GM18870 (cell line): ENCODE data around the gene ARID3B.
A peak's percentile ranks its signal among the peaks of the same experiment; 100 is the strongest.
"Not testable (repeated sequence)": the region's sequence is repeated elsewhere in the genome, so short reads cannot be mapped to it uniquely, and the experiment has no call there.

Source experiments
- ATAC-seq: cut with Tn5 transposase; IDR thresholded peaks from one replicate; pipeline ENCODE4 v1.9.1; 2021; ENCODE audit warnings: moderate library complexity; ENCODE audit not compliant: unreplicated experiment

ARID3B gene

GRCh38 chr15:74535388-74536084, 5.5 kb upstream of the ARID3B start:
- ATAC-seq = no peak

DNA sequence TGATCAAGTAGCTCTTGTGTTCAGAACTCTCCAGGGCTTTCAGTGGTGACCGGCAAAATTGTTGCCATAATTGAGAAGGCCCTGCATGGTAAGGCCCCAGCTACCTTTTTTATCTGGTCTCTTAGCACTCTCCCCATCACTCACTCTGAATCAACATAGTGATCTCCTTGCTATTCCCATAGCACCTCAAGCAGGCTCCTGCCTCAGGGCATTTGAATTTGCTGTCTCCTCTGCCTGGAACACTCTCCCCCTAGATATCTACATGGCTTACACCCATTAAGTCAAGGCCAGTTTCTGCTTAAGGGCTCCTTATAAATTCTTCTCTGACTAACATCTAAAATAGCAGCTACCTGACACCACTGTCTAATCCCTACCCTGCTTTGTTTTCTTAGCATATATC, 3.3 kb upstream of the ARID3B start:
- no peak for ATAC-seq

- ATAC-seq = not testable (repeated sequence)
Observed at GRCh38 chr15:74539521-74539920, 1.5 kb upstream of the ARID3B start.

GRCh38 chr15:74540161-74540760, 759 bp upstream of the ARID3B start:
- peak; percentile 3 for ATAC-seq

DNA sequence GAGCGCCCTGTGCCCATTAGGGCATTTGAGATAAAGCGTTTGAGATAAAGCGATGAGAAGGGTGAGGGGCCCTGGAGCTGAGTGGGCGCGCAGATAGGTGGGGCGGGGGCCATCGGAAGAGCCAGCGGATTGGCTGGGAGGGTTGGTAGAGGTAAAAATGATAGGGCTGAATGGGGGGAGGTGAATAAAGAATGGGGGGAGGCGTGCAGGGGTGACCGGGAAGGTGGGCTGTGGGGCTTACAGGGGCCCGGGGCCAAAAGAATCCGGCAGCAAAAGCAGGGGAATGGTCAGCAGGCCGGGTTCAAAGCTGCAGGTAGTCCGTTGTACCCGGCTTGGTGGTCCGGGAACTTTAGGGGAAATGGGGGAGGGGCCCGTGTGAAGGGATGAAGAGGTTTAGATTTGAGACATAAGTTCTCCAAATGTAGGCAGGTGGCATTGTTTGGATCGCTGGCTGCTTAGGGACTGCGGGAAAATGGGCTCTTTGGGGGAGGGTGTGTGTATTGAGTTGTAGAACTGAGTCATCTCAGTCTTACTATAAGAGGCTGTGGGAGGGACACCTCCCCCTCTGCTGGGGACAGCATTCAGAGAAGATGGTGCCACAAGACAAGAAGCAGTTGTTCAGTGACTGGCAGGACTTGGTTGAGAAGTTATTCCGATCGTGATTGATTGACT, 610 bp downstream of the ARID3B start:
- ATAC-seq = peak; percentile 42

- ATAC-seq = no peak
Observed at GRCh38 chr15:74542166-74543042, 1.4 kb downstream of the ARID3B start.

GRCh38 chr15:74543043-74543422, 2.0 kb downstream of the ARID3B start:
- ATAC-seq = no peak

DNA sequence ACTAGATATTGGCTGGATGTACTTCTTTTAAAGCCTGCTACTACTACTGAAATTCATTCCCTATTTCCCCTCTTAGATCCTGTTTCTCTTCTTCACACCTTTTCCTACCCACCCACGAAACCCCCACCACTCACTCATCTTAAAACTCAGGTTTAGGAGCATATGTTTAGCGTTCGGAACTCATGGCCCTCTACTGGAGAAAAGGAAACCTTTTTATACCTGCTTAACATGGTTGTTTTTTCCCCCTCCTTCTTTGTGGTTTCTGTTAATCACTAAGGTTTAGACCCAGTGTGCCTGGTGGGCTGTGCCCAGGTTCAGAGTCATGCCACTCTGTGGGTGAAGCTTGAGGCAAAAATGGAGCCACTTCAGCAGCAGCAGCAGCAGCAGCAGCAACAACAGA, 2.6 kb downstream of the ARID3B start:
- no peak for ATAC-seq

- no peak for ATAC-seq
Observed at GRCh38 chr15:74545086-74545485, 4.1 kb downstream of the ARID3B start.

DNA sequence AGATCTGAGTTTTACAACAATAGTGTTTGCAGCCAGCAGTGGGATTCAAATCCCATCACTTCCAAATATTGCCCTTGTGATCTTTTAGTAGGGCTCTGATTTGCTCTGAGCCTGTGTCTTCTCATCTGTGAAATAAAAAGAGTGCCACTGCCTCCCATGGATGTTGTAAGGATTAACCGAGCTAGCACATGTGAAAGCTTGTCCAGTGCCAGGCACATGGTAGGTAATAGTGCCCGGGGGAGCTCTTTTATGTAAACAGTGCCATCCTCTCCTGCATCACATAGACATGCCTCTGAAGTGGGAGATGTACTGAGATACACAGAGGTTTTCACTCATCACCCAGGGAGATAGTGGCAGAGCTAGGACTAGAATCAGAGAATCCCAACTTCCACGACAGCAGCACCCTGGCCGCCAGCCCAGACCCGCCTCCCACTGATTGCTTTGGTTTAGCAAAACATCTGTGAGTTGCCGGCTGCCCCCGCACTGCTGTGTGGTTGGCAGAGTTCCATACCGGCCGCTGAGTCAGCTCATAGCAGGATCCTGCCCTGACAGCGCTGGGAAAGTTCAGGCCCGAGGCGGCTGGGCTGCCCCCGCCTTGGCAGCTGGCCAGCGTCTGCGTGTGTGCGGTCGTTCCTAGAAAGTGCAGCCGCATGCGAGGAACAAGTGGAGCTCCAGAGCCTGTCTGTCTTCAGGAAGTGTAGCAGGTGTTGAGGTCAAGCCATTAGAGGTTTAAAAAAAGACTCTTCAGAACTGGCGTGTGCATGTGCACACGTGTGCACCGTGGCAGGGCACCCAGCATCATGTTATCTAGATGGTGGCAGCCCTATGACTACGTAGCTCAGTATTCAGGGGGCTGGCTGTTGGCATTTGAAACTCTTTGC, 5.0 kb downstream of the ARID3B start:
- ATAC-seq = peak; percentile 58

DNA sequence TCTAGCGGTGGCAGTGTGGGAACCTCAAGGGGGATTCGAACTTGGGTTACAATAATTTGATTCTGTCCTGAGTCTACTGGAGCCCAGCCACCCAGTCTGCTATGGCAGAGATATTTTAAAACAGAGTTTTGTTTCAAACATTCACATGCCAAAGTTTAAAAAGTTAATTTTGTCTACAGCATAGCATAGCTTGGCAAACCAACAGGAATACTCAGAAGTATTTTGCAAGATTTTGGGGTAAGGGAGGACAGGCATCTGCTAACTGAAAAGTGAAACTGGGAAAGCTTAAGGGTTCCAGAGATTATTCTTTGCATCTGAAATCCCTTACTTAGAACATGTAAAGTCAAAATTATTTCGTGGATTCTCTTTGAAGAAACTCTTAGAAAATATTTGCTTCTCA, 6.6 kb downstream of the ARID3B start:
- ATAC-seq = no peak

DNA sequence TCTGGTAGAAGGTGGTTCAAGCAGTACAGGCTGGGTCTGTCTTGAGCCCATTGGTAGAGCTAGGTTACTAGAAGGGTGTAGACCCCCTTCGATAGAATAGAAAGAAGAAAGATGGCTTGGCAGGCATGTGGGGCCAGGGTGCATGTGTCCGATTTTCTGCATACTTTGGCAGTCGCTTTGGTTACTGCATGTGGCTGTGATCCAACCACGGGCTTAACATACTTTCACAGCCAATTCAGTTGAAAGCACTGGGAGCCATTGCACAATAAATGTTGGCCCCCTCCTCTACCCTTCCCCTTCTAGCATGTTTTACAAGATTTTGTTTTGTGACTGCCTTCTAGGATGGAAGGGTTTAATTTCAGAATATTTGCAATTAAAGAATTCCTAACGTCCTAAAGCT, 7.2 kb downstream of the ARID3B start:
- ATAC-seq = no peak

GRCh38 chr15:74549816-74550215, 8.8 kb downstream of the ARID3B start:
- no peak for ATAC-seq

- ATAC-seq = no peak
Observed at GRCh38 chr15:74551714-74552113, 10.7 kb downstream of the ARID3B start.

GRCh38 chr15:74552773-74553441, 11.9 kb downstream of the ARID3B start:
- ATAC-seq = no peak

DNA sequence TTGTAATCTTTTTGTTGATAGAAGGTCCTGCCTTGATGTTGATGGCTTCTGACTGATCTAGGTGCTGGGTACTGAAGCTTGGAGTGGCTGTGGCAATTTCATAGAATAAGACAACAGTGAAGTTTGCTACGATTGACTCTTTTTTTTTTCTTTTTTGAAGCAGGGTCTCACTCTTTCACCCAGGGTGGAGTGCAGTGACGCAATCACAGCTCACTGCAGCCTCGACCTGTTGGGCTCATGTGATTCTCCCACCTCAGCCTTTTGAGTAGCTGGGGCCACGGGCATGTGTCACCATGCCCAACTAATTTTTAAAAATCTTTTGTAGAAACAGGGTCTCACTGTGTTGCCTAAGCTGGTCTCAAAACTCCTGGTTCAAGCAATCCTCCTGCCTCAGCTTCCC, 14.2 kb downstream of the ARID3B start:
- no peak for ATAC-seq

DNA sequence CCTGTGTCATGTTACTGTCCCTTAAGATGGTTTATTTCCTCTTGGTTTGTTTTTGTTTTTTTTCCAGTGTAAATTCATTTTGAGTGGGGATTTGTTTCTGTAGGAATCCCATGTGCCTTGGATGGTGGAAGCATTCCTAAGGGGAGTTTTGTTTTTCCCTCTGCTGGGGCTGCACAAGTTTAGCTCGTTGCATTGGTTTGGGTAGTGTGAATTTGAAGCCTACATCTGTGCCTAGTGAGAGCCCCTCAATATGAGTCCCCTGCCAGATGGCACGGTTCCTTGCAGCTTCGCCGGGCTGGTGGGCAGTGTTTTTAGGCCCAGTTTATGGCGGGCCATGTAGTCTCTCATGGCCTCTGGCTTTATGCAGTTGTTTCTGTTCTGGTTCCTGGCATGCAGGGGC, 17.7 kb downstream of the ARID3B start:
- ATAC-seq = no peak

- no peak for ATAC-seq
Observed at GRCh38 chr15:74563442-74563841, 22.4 kb downstream of the ARID3B start.

- no peak for ATAC-seq
Observed at GRCh38 chr15:74564182-74564581, 23.2 kb downstream of the ARID3B start.
